Measurements from ENCODE around the gene NR6A1. TPM values are rescaled to one million over a fixed set of nuclear protein-coding genes. Genes with fewer than 3 reads are reported as not detected.

Gene NR6A1
- total RNA-seq, 1 experiment from 2014 or later, result 0.77 TPM

DNA sequence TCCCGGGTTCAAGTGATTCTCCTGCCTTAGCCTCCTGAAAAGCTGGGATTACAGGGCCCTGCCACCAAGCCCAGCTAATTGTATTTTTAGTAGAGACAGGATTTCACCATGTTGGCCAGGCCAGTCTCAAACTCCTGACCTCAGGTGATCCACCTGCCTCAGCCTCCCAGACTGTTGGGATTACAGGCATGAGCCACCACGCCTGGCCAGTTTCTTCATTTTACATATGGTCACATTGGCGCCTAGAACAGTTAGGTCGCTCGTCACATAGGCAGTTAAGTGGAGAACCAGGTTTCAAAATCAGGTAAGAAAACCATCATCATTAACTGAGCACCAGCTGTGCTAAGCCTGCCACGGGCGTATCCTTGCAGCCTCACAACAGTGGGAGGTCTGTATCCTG is 41.9 kb upstream of the NR6A1 start:
- H3K36me3 ChIP-seq (ENCODE audit: low read depth, low read length), result no peaks in the 10 kb centered on the region
- no peaks in the 10 kb centered on the region for H3F3A ChIP-seq (ENCODE audit: low read length, unreplicated experiment)
- H3K79me2 ChIP-seq (ENCODE audit: low read length), result no peaks in the 10 kb centered on the region
- BruUV-seq (replicated peaks), result no TSS peak
- H3K27ac ChIP-seq (ENCODE audit: low read length), result peak overlapping the region; percentile 42
- DNase-seq, result no peak
- ATAC-seq, result no peak
- H3K9ac ChIP-seq (ENCODE audit: low read length), result no peak overlapping the region
- ChIA-PET CTCF (no interaction called here), POLR2A (ENCODE audit: unreplicated experiment) (no interaction called here)
- no peaks in the 10 kb centered on the region for H3K27me3 ChIP-seq (ENCODE audit: low read length)
- no peaks in the 10 kb centered on the region for H3K9me2 ChIP-seq (replicated peaks; ENCODE audit: low read length)
- TF ChIP-seq, protein P1, sequence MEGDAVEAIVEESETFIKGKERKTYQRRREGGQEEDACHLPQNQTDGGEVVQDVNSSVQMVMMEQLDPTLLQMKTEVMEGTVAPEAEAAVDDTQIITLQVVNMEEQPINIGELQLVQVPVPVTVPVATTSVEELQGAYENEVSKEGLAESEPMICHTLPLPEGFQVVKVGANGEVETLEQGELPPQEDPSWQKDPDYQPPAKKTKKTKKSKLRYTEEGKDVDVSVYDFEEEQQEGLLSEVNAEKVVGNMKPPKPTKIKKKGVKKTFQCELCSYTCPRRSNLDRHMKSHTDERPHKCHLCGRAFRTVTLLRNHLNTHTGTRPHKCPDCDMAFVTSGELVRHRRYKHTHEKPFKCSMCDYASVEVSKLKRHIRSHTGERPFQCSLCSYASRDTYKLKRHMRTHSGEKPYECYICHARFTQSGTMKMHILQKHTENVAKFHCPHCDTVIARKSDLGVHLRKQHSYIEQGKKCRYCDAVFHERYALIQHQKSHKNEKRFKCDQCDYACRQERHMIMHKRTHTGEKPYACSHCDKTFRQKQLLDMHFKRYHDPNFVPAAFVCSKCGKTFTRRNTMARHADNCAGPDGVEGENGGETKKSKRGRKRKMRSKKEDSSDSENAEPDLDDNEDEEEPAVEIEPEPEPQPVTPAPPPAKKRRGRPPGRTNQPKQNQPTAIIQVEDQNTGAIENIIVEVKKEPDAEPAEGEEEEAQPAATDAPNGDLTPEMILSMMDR (conservative IDR thresholded peaks at IDR 0.05; ENCODE audit: low read depth, low read length), result no peak
- no peak for TF ChIP-seq EZH2phosphoT487 (IDR thresholded peaks at IDR 0.05; ENCODE audit: borderline replicate concordance, low read length)
- no peak for TF ChIP-seq EZH2 (IDR thresholded peaks at IDR 0.05; ENCODE audit: low read length, unreplicated experiment)
- H3K4me1 ChIP-seq (ENCODE audit: insufficient read depth, low read length), result peaks cover 34% of the 10 kb centered on the region
- no peaks in the 10 kb centered on the region for H3K9me3 ChIP-seq (ENCODE audit: low read length)
- H4K20me1 ChIP-seq (ENCODE audit: low read length), result no peaks in the 10 kb centered on the region
- no peak overlapping the region for H3K4me3 ChIP-seq (ENCODE audit: low read length)
- H2AFZ ChIP-seq (ENCODE audit: low read length), result no peak overlapping the region
- no peak overlapping the region for H3K4me2 ChIP-seq (ENCODE audit: low read length)
- intact Hi-C loops (cut with micrococcal nuclease), result no loop called here

DNA sequence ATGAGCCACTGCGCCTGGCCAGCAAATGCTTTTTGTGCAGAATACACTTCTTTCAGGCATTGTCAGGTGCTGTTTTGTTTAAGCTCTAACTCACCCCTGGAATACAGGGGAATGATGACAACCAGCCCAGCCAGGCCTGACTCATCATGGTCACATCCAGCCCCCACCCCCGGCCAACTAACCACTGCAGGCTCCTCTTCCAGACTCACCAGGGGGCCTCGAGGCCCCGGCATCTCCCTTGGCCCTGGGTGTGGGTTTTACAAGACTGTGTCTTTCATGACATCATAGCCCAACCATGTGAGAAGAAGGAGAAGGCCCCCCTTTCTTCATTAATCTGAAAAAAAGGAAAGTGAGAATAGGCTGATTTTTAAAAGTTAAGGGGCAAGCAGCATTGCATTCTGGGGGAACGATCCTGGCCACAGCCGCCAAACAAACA is 41.3 kb upstream of the NR6A1 start:
- H2AFZ ChIP-seq (ENCODE audit: low read length), result 0 out of 2 replicates have a peak overlapping the region, but pooled peaks have one; percentile 13
- intact Hi-C loops (cut with micrococcal nuclease), result no loop called here
- TF ChIP-seq, protein P1 (conservative IDR thresholded peaks at IDR 0.05; ENCODE audit: low read depth, low read length), result no peak
- TF ChIP-seq EZH2phosphoT487 (IDR thresholded peaks at IDR 0.05; ENCODE audit: borderline replicate concordance, low read length), result no peak
- no peak for TF ChIP-seq EZH2 (IDR thresholded peaks at IDR 0.05; ENCODE audit: low read length, unreplicated experiment)
- no peaks in the 10 kb centered on the region for H3K27me3 ChIP-seq (ENCODE audit: low read length)
- no peaks in the 10 kb centered on the region for H3K9me3 ChIP-seq (ENCODE audit: low read length)
- BruUV-seq (replicated peaks), result no TSS peak
- H3K4me2 ChIP-seq (ENCODE audit: low read length), result 0 out of 2 replicates have a peak overlapping the region, but pooled peaks have one; percentile 75
- no peaks in the 10 kb centered on the region for H4K20me1 ChIP-seq (ENCODE audit: low read length)
- no peaks in the 10 kb centered on the region for H3K9me2 ChIP-seq (replicated peaks; ENCODE audit: low read length)
- H3K9ac ChIP-seq (ENCODE audit: low read length), result no peak overlapping the region
- no peak overlapping the region for H3K4me3 ChIP-seq (ENCODE audit: low read length)
- POLR2A ChIA-PET (ENCODE audit: unreplicated experiment), result interaction anchor here (0.6 kb wide), 1 partner anchor 152 kb away, joined by 11 read pairs; no protein-coding TSS in a partner anchor
- DNase-seq (peak; percentile 84), ATAC-seq (peak; percentile 84)
- CTCF ChIA-PET, result interaction anchor here (0.8 to 1.1 kb wide), 2 partner anchors 33 to 40 kb away, joined by 5 read pairs; partner anchors contain the start of gene WDR38
- peak overlapping the region; percentile 88 for H3K27ac ChIP-seq (ENCODE audit: low read length)
- no peaks in the 10 kb centered on the region for H3K79me2 ChIP-seq (ENCODE audit: low read length)
- no peaks in the 10 kb centered on the region for H3K36me3 ChIP-seq (ENCODE audit: low read depth, low read length)
- no peaks in the 10 kb centered on the region for H3F3A ChIP-seq (ENCODE audit: low read length, unreplicated experiment)
- peaks cover 34% of the 10 kb centered on the region for H3K4me1 ChIP-seq (ENCODE audit: insufficient read depth, low read length)

DNA sequence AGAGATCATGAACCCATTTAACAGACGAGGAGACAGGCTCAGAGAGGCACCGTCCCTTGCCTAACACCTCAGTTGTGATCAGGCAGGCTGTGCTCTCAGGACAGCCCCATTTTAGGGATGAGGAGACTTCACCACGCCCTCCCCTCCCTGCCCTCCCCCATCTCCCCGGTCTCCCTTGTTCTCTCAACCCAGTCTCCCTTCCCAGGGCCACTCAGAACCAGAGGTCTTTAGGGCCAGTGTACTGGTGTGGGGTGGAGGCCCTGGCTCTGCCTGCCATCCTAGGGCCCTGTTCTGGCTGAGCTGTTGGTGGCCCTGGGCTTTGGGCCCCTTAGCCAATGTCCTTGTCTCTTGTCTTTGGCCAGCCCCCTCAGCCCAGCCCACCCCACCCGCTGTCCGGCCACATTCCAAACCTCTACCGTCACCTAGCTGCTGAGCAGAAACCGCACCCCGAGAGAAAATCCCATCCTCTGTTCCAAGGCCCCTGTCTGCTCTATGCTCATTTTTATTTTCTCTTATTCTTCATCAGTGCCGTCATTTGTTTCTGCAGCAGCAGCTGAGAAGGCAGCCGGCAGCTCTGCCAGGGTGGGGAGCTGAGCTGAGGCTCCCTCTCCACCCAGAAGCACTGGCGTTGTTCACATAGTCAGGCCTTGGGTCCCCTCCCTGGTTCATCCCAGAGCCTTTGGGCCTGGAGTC is 39.7 kb upstream of the NR6A1 start:
- ATAC-seq (peak; percentile 73), DNase-seq (peak; percentile 83)
- intact Hi-C loops (cut with micrococcal nuclease), result loop anchor here (2.0 kb wide), 2 partner anchors 36 to 42 kb away; partner anchors contain the start of gene WDR38
- peak overlapping the region; percentile 28; the same call in 1 of the 2 replicates for H3K4me3 ChIP-seq (ENCODE audit: low read length)
- no peaks in the 10 kb centered on the region for H3K36me3 ChIP-seq (ENCODE audit: low read depth, low read length)
- H3K9ac ChIP-seq (ENCODE audit: low read length), result peak overlapping the region; percentile 56
- H3K27me3 ChIP-seq (ENCODE audit: low read length), result no peaks in the 10 kb centered on the region
- H2AFZ ChIP-seq (ENCODE audit: low read length), result peak overlapping the region; percentile 73
- H3K9me3 ChIP-seq (ENCODE audit: low read length), result no peaks in the 10 kb centered on the region
- H3K4me1 ChIP-seq (ENCODE audit: insufficient read depth, low read length), result peaks cover 34% of the 10 kb centered on the region
- H3K79me2 ChIP-seq (ENCODE audit: low read length), result no peaks in the 10 kb centered on the region
- H4K20me1 ChIP-seq (ENCODE audit: low read length), result no peaks in the 10 kb centered on the region
- H3F3A ChIP-seq (ENCODE audit: low read length, unreplicated experiment), result no peaks in the 10 kb centered on the region
- peak overlapping the region; percentile 75 for H3K4me2 ChIP-seq (ENCODE audit: low read length)
- ChIA-PET POLR2A (ENCODE audit: unreplicated experiment) (interaction anchor here (0.6 kb wide), 3 partner anchors 14 to 338 kb away, joined by 3 to 4 read pairs (median 4); no protein-coding TSS in a partner anchor), CTCF (no interaction called here)
- BruUV-seq (replicated peaks), result TSS peak; percentile 54
- no peaks in the 10 kb centered on the region for H3K9me2 ChIP-seq (replicated peaks; ENCODE audit: low read length)
- TF ChIP-seq EZH2phosphoT487 (IDR thresholded peaks at IDR 0.05; ENCODE audit: borderline replicate concordance, low read length) (no peak), EZH2 (IDR thresholded peaks at IDR 0.05; ENCODE audit: low read length, unreplicated experiment) (no peak)
- TF ChIP-seq, protein P1 (conservative IDR thresholded peaks at IDR 0.05; ENCODE audit: low read depth, low read length), result no peak
- peak overlapping the region; percentile 88 for H3K27ac ChIP-seq (ENCODE audit: low read length)
